ENCODE data around the gene SYNPO2. TPM values are rescaled to one million over a fixed set of nuclear protein-coding genes. Genes with fewer than 3 reads are reported as not detected.

Gene SYNPO2
- total RNA-seq, 1 donor from 2014 or later = 0.09 TPM

DNA sequence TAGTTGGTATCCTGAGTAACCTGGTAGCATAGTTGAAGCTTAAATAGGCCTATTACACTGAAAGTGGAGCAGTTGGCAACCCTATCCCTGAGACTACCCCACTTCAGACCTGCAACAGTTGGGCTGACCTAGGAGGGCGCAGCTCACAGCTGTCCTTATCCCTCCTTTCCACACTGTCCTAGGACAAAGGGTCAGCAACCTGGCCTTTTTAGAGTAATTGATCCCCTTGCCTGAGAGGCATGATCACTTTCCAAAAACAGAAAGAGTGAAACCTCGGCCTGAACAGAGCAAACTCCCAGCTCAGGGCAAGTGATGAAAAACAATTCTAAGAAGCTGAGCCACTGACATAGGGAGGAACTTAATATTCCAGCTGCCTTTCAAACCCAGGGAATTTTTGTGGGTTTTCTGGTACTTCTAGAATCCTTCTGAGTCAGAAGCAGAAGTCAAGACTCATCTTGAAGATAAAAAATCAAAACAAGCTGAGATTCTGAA, 152.1 kb downstream of the SYNPO2 start:
- Histone ChIP-seq H3K36me3 (no peaks in the 10 kb centered on the region), H4K20me1 (ENCODE audit: low read depth) (no peaks in the 10 kb centered on the region), H3K79me2 (ENCODE audit: low read depth) (no peaks in the 10 kb centered on the region), H3K4me1 (peaks cover 16% of the 10 kb centered on the region), H3K4me3 (no peak overlapping the region), H3K9ac (no peak overlapping the region), H3K27me3 (no peaks in the 10 kb centered on the region), H2AFZ (replicated peaks) (no peak overlapping the region), H3K9me3 (ENCODE audit: low read depth) (no peaks in the 10 kb centered on the region), H3K27ac (peak overlapping the region; percentile 26), H3F3A (ENCODE audit: low read depth) (peaks cover 12% of the 10 kb centered on the region), H3K4me2 (peak overlapping the region; percentile 50)
- DNase-seq (ENCODE audit: low spot score) = peak; percentile 65
- no peaks in the 10 kb centered on the region for H3K27me3 Mint-ChIP-seq (ENCODE audit: insufficient read depth, low read depth)
- TF ChIP-seq, protein P1, sequence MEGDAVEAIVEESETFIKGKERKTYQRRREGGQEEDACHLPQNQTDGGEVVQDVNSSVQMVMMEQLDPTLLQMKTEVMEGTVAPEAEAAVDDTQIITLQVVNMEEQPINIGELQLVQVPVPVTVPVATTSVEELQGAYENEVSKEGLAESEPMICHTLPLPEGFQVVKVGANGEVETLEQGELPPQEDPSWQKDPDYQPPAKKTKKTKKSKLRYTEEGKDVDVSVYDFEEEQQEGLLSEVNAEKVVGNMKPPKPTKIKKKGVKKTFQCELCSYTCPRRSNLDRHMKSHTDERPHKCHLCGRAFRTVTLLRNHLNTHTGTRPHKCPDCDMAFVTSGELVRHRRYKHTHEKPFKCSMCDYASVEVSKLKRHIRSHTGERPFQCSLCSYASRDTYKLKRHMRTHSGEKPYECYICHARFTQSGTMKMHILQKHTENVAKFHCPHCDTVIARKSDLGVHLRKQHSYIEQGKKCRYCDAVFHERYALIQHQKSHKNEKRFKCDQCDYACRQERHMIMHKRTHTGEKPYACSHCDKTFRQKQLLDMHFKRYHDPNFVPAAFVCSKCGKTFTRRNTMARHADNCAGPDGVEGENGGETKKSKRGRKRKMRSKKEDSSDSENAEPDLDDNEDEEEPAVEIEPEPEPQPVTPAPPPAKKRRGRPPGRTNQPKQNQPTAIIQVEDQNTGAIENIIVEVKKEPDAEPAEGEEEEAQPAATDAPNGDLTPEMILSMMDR (IDR thresholded peaks at IDR 0.05) = peak; percentile 11
- TF ChIP-seq EZH2 (IDR thresholded peaks at IDR 0.05) = no peak
- no peak for TF ChIP-seq EZH2phosphoT487 (IDR thresholded peaks at IDR 0.05)
- H3K4me3 Mint-ChIP-seq = no peak overlapping the region
- H3K4me1 Mint-ChIP-seq = peaks cover 9% of the 10 kb centered on the region
- no peak overlapping the region for H3K27ac Mint-ChIP-seq
- H3K36me3 Mint-ChIP-seq = no peaks in the 10 kb centered on the region
- no peaks in the 10 kb centered on the region for H3K9me3 Mint-ChIP-seq

DNA sequence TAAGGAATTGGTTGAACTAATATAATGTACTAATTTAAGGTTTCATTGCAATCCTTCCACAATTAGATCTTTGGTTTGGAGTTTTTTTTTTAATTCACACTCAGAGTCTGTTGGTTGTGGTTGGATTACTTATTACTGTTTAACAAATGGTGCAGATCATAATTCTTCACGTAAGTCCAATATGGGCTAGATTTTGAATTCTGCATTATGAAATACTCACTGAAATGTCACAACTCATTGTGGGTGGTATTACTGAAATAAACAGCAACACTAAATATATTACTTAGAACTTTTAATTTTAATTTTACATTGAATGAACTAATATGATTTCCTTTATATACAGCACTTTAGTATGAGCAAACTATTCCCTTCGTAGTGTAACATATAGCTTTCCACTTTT, 152.7 kb downstream of the SYNPO2 start:
- Mint-ChIP-seq H3K4me3 (no peak overlapping the region), H3K4me1 (peaks cover 9% of the 10 kb centered on the region), H3K27ac (no peak overlapping the region), H3K9me3 (no peaks in the 10 kb centered on the region), H3K36me3 (no peaks in the 10 kb centered on the region), H3K27me3 (ENCODE audit: insufficient read depth, low read depth) (no peaks in the 10 kb centered on the region)
- Histone ChIP-seq H3K4me3 (no peak overlapping the region), H3K27ac (no peak overlapping the region), H3K79me2 (ENCODE audit: low read depth) (no peaks in the 10 kb centered on the region), H3K4me2 (no peak overlapping the region), H3K4me1 (peaks cover 16% of the 10 kb centered on the region), H3F3A (ENCODE audit: low read depth) (peaks cover 12% of the 10 kb centered on the region), H3K36me3 (no peaks in the 10 kb centered on the region), H3K27me3 (no peaks in the 10 kb centered on the region), H4K20me1 (ENCODE audit: low read depth) (no peaks in the 10 kb centered on the region), H3K9ac (no peak overlapping the region), H2AFZ (replicated peaks) (no peak overlapping the region), H3K9me3 (ENCODE audit: low read depth) (no peaks in the 10 kb centered on the region)
- no peak for DNase-seq (ENCODE audit: low spot score)
- TF ChIP-seq EZH2 (IDR thresholded peaks at IDR 0.05) = no peak
- TF ChIP-seq EZH2phosphoT487 (IDR thresholded peaks at IDR 0.05) = no peak
- TF ChIP-seq, protein P1 (IDR thresholded peaks at IDR 0.05) = no peak

DNA sequence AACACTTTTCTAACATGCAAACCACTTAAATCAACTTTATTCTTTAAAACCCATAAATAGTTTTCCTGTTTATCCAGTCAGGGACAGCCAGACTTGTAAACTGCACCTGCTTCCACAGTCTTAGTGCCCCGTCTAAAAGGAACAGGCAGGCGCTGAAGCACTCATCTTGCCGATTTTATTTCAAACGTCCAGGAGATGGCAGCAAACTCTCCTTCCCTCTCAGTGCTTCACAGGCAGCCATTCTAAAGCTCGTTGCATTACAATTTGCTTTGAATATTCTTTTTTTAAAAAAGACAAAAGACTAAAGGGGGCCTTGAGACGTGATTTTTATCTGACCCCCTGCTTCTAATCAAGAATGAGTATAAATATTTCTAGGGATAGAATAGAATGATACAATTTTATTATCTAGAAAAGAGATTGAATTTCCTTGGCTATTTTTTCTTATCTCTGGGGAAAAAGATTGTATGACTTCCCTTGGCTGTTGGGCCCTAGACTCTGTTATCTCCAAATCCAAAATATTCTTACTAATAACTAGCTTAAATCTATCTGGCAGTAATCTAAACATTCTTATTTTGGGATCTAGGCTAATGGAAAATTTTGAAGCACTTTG, 153.4 kb downstream of the SYNPO2 start:
- no peaks in the 10 kb centered on the region for H3K79me2 ChIP-seq (ENCODE audit: low read depth)
- H4K20me1 ChIP-seq (ENCODE audit: low read depth) = no peaks in the 10 kb centered on the region
- H3K9ac ChIP-seq = no peak overlapping the region
- H3K27me3 ChIP-seq = no peaks in the 10 kb centered on the region
- H3K36me3 ChIP-seq = no peaks in the 10 kb centered on the region
- no peak overlapping the region for H3K4me2 ChIP-seq
- H3K4me1 ChIP-seq = peaks cover 16% of the 10 kb centered on the region
- peaks cover 10% of the 10 kb centered on the region for H3K4me1 Mint-ChIP-seq
- H3F3A ChIP-seq (ENCODE audit: low read depth) = peaks cover 12% of the 10 kb centered on the region
- H3K9me3 ChIP-seq (ENCODE audit: low read depth) = no peaks in the 10 kb centered on the region
- TF ChIP-seq, protein P1 (IDR thresholded peaks at IDR 0.05) = peak; percentile 69
- TF ChIP-seq EZH2phosphoT487 (IDR thresholded peaks at IDR 0.05) (no peak), EZH2 (IDR thresholded peaks at IDR 0.05) (no peak)
- no peaks in the 10 kb centered on the region for H3K27me3 Mint-ChIP-seq (ENCODE audit: insufficient read depth, low read depth)
- peak; percentile 76 for DNase-seq (ENCODE audit: low spot score)
- H3K36me3 Mint-ChIP-seq = no peaks in the 10 kb centered on the region
- H3K27ac Mint-ChIP-seq = no peak overlapping the region
- H3K9me3 Mint-ChIP-seq = no peaks in the 10 kb centered on the region
- no peak overlapping the region for H3K4me3 Mint-ChIP-seq
- H3K4me3 ChIP-seq = no peak overlapping the region
- no peak overlapping the region for H2AFZ ChIP-seq (replicated peaks)
- H3K27ac ChIP-seq = no peak overlapping the region
